Keratinocyte (primary cell): ENCODE data around the gene SMIM20. TPM values are rescaled to one million over a fixed set of nuclear protein-coding genes. Genes with fewer than 3 reads are reported as not detected.

Experiments used
- DNase-seq: peaks from one replicate; pipeline ENCODE4 v3.0.0-alpha.2; 2011; ENCODE audit warnings: low read depth, missing footprints, low spot score
- FAIRE-seq: peaks from 2 replicates; lab custom pipeline; 2011; peaks lifted over from hg19 to GRCh38; lab: Jason Lieb, UNC
- H2AFZ ChIP-seq: 2 replicates; pipeline ENCODE4 v1.6.0; 2012; ENCODE audit warnings: low read length, control low read depth, inconsistent platforms; ENCODE audit not compliant: control insufficient read depth
- H3K27ac ChIP-seq: 2 replicates; pipeline ENCODE4 v1.5.1; 2011; ENCODE audit warnings: low read length; ENCODE audit not compliant: control insufficient read depth, insufficient read depth
- H3K27me3 ChIP-seq: 3 replicates; pipeline ENCODE4 v1.6.0; 2011; ENCODE audit warnings: low read length; ENCODE audit not compliant: control insufficient read depth, insufficient read depth; ENCODE audit errors: extremely low read depth
- H3K36me3 ChIP-seq, 2 experiments: 2 replicates in 1 of 2; 3 replicates in 1 of 2; pipeline ENCODE4 v1.5.1; 2011; ENCODE audit warnings: low read length in 2 of 2, mild to moderate bottlenecking in 1 of 2; ENCODE audit not compliant: control insufficient read depth in 2 of 2, insufficient read depth in 2 of 2; ENCODE audit errors: extremely low read depth in 1 of 2
- H3K4me1 ChIP-seq: 3 replicates; pipeline ENCODE4 v1.5.1; 2011; ENCODE audit warnings: low read length; ENCODE audit not compliant: control insufficient read depth, insufficient read depth; ENCODE audit errors: extremely low read depth
- H3K4me2 ChIP-seq: 3 replicates; pipeline ENCODE4 v1.6.0; 2011; ENCODE audit warnings: low read depth, low read length; ENCODE audit not compliant: control insufficient read depth, insufficient read depth; ENCODE audit errors: extremely low read depth
- H3K4me3 ChIP-seq, 3 experiments: fragments of 200-600 bp in 1 of 3; sonication (generic) in 1 of 3; 2 replicates in 2 of 3; 3 replicates in 1 of 3; pipeline ENCODE4 v1.5.1; 2011 to 2016; ENCODE audit warnings: low read length in 3 of 3, mild to moderate bottlenecking in 3 of 3, control low read depth in 2 of 3, inconsistent platforms in 1 of 3, low read depth in 1 of 3, mixed read lengths in 1 of 3, mixed run types in 1 of 3, moderate library complexity in 1 of 3; ENCODE audit not compliant: control insufficient read depth in 2 of 3, insufficient read depth in 2 of 3; ENCODE audit errors: extremely low read depth in 1 of 3
- H3K79me2 ChIP-seq: 2 replicates; pipeline ENCODE4 v1.6.0; 2012; ENCODE audit warnings: low read length; ENCODE audit not compliant: control insufficient read depth, insufficient read depth
- H3K9ac ChIP-seq: 3 replicates; pipeline ENCODE4 v1.6.0; 2011; ENCODE audit warnings: low read length; ENCODE audit not compliant: control insufficient read depth, insufficient read depth; ENCODE audit errors: extremely low read depth
- H3K9me1 ChIP-seq: 3 replicates; pipeline ENCODE4 v1.6.0; 2011; ENCODE audit warnings: low read length; ENCODE audit not compliant: control insufficient read depth, insufficient read depth; ENCODE audit errors: extremely low read depth
- H3K9me3 ChIP-seq: 2 replicates; pipeline ENCODE4 v1.5.1; 2012; ENCODE audit warnings: low read depth, low read length; ENCODE audit not compliant: control insufficient read depth
- H4K20me1 ChIP-seq: 3 replicates; pipeline ENCODE4 v1.6.0; 2011; ENCODE audit warnings: low read length; ENCODE audit not compliant: control insufficient read depth, insufficient read depth; ENCODE audit errors: extremely low read depth
- EZH2 ChIP-seq: IDR thresholded peaks from one replicate; pipeline ENCODE4 v1.6.1; 2012; ENCODE audit warnings: inconsistent platforms, mild to moderate bottlenecking, low read length, moderate library complexity
- dilution Hi-C: fragments of 300-500 bp; cut with MboI; formaldehyde crosslinking; loops from one replicate; pipeline ENCODE4 v1.7.0; 2020; ENCODE audit warnings: low sequenced_read_pairs; ENCODE audit not compliant: extremely low pct_ligation_motif_present
- polyA plus RNA-seq, 5 experiments: library from polyadenylated mRNA; depleted of rRNA in 3 of 5; stranded (reverse) in 3 of 5; stranded (forward) in 1 of 5; unstranded in 1 of 5; fragments of >200 nt; gene quantifications; 1 replicate in 1 of 5; 2 replicates in 3 of 5; 3 replicates in 1 of 5; pipeline versions ENCODE4 v1.2.1 to v1.2.3, GENCODE V29; 2011 to 2012; ENCODE audit warnings: missing spikeins in 2 of 5, low read depth in 1 of 5, low replicate concordance in 1 of 5
- TF ChIP-seq, protein P1 (sequence below), 3 experiments: IDR thresholded peaks in 1 of 3; conservative IDR thresholded peaks in 1 of 3; optimal IDR thresholded peaks in 1 of 3; 2 replicates in 2 of 3; 3 replicates in 1 of 3; pipeline versions ENCODE3 to v1.5.1; 2011; ENCODE audit warnings: low read length in 3 of 3, mild to moderate bottlenecking in 3 of 3, moderate library complexity in 2 of 3, control low read depth in 1 of 3, inconsistent platforms in 1 of 3; ENCODE audit not compliant: insufficient read depth in 2 of 3; ENCODE audit errors: extremely low read depth in 1 of 3

SMIM20 gene
- polyA plus RNA-seq, 1 donor (not counting 4 experiments of a cell fraction or from before 2014, with no cell fraction given): 29.5 TPM

GRCh38 chr4:25919676-25920075, 5.7 kb downstream of the SMIM20 start:
- peaks cover 9% of the 10 kb centered on the region for H3K79me2 ChIP-seq
- DNase-seq (no peak), FAIRE-seq (no peak)
- no peak overlapping the region for H3K27ac ChIP-seq
- no peaks in the 10 kb centered on the region for H3K36me3 ChIP-seq
- TF ChIP-seq EZH2: no peak
- TF ChIP-seq, protein P1, sequence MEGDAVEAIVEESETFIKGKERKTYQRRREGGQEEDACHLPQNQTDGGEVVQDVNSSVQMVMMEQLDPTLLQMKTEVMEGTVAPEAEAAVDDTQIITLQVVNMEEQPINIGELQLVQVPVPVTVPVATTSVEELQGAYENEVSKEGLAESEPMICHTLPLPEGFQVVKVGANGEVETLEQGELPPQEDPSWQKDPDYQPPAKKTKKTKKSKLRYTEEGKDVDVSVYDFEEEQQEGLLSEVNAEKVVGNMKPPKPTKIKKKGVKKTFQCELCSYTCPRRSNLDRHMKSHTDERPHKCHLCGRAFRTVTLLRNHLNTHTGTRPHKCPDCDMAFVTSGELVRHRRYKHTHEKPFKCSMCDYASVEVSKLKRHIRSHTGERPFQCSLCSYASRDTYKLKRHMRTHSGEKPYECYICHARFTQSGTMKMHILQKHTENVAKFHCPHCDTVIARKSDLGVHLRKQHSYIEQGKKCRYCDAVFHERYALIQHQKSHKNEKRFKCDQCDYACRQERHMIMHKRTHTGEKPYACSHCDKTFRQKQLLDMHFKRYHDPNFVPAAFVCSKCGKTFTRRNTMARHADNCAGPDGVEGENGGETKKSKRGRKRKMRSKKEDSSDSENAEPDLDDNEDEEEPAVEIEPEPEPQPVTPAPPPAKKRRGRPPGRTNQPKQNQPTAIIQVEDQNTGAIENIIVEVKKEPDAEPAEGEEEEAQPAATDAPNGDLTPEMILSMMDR (optimal IDR thresholded peaks at IDR 0.05 in 1 of 3, IDR thresholded peaks at IDR 0.05 in 1 of 3, conservative IDR thresholded peaks at IDR 0.05 in 1 of 3; ENCODE audit: extremely low read depth in 1 of 3, insufficient read depth in 2 of 3, low read length in 3 of 3): no peak
- H4K20me1 ChIP-seq: no peaks in the 10 kb centered on the region
- no peaks in the 10 kb centered on the region for H3K4me1 ChIP-seq
- no peaks in the 10 kb centered on the region for H3K9me3 ChIP-seq
- no peak overlapping the region for H3K4me3 ChIP-seq
- dilution Hi-C loops: no loop called here
- H3K4me2 ChIP-seq: no peak overlapping the region
- H3K9ac ChIP-seq: no peak overlapping the region
- H3K9me1 ChIP-seq: no peaks in the 10 kb centered on the region
- no peak overlapping the region for H2AFZ ChIP-seq
- no peaks in the 10 kb centered on the region for H3K27me3 ChIP-seq

DNA sequence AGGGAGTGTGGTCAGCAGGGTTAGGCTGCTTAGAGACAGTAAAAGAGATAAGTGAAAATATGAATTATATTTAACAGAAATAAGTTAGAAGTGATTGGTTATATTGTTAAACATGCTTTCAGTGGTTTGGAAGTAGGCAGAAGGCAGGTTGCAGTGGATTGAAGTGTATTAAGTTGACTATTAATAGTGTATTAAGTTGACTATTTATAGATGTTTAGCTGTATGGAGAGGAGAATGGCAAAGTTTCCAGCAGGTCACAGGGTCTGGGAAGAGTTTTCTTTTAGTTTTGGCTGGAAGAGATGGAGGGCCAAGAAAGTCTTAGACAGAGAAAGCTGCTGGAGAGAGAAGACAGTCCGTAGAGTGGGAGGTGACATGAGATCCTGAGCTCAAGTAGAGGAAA, 7.9 kb downstream of the SMIM20 start:
- dilution Hi-C loops: no loop called here
- no peaks in the 10 kb centered on the region for H4K20me1 ChIP-seq
- TF ChIP-seq EZH2: no peak
- TF ChIP-seq, protein P1 (optimal IDR thresholded peaks at IDR 0.05 in 1 of 3, IDR thresholded peaks at IDR 0.05 in 1 of 3, conservative IDR thresholded peaks at IDR 0.05 in 1 of 3; ENCODE audit: extremely low read depth in 1 of 3, insufficient read depth in 2 of 3, low read length in 3 of 3): no peak

More for the DNA sequence above, 7.9 kb downstream of the SMIM20 start:
- Histone ChIP-seq H3K9me1 (no peaks in the 10 kb centered on the region), H3K36me3 (no peaks in the 10 kb centered on the region), H3K9ac (no peak overlapping the region), H3K27ac (no peak overlapping the region), H3K9me3 (no peaks in the 10 kb centered on the region), H3K79me2 (peaks cover 3% of the 10 kb centered on the region), H3K4me3 (no peak overlapping the region), H3K4me2 (no peak overlapping the region), H3K27me3 (no peaks in the 10 kb centered on the region), H2AFZ (no peak overlapping the region), H3K4me1 (no peaks in the 10 kb centered on the region)
- no peak for FAIRE-seq
- DNase-seq: no peak
